H1 (cell line): ENCODE results near the gene ADAMTS16. TPM values are rescaled to one million over a fixed set of nuclear protein-coding genes. Genes with fewer than 3 reads are reported as not detected.

Source experiments
- CTCF ChIA-PET: fragments of 300-600 bp; sonication (Branson Sonifier 250); formaldehyde crosslinking; loops from one replicate; lab custom pipeline; 2021; ENCODE audit not compliant: partially characterized antibody; lab: Charles Lee
- POLR2A ChIA-PET: fragments of 300-600 bp; sonication (Branson Sonifier 250); formaldehyde crosslinking; loops from one replicate; lab custom pipeline; 2021; ENCODE audit warnings: inconsistent platforms; ENCODE audit not compliant: partially characterized antibody; lab: Charles Lee
- DNase-seq, 2 experiments: peaks; one replicate each; pipeline versions ENCODE4 v3.0.0 to v3.0.0-alpha.2; 2010 to 2022; ENCODE audit warnings: low spot score in 2 of 2, low read depth in 1 of 2, mixed read lengths in 1 of 2
- FAIRE-seq: peaks from 2 replicates; lab custom pipeline; 2011; peaks lifted over from hg19 to GRCh38; lab: Jason Lieb, UNC
- H2AFZ ChIP-seq: 2 replicates; pipeline ENCODE4 v1.8.1; 2012; ENCODE audit warnings: low read length, inconsistent platforms
- H2AK5ac ChIP-seq: 2 replicates; pipeline ENCODE4 v1.6.1; 2013; ENCODE audit warnings: low read depth, low read length
- H2BK120ac ChIP-seq: replicated peaks from 2 replicates; pipeline ENCODE3; 2013; ENCODE audit warnings: low read depth, low read length, inconsistent platforms
- H2BK12ac ChIP-seq: 2 replicates; pipeline ENCODE4 v1.6.1; 2013; ENCODE audit warnings: low read depth, low read length
- H2BK15ac ChIP-seq: 2 replicates; pipeline ENCODE4 v1.6.1; 2013; ENCODE audit warnings: low read length
- H2BK20ac ChIP-seq: 2 replicates; pipeline ENCODE4 v1.6.1; 2013; ENCODE audit warnings: low read length
- H2BK5ac ChIP-seq: 2 replicates; pipeline ENCODE4 v1.6.1; 2013; ENCODE audit warnings: low read depth, low read length
- H3K14ac ChIP-seq: 2 replicates; pipeline ENCODE4 v1.6.1; 2013; ENCODE audit warnings: inconsistent platforms; ENCODE audit not compliant: insufficient read length
- H3K18ac ChIP-seq: 2 replicates; pipeline ENCODE4 v1.6.1; 2013; ENCODE audit warnings: low read length; ENCODE audit errors: extremely low read depth
- H3K23ac ChIP-seq: 2 replicates; pipeline ENCODE4 v1.6.1; 2013; ENCODE audit warnings: inconsistent platforms; ENCODE audit not compliant: insufficient read length
- H3K23me2 ChIP-seq: 2 replicates; pipeline ENCODE4 v1.6.1; 2013; ENCODE audit warnings: low read depth, low read length
- H3K27ac ChIP-seq: 2 replicates; pipeline ENCODE4 v1.6.1; 2011; ENCODE audit warnings: low read depth, low read length, inconsistent platforms
- H3K27me3 ChIP-seq, 4 experiments: replicated peaks in 1 of 4; 1 replicate in 1 of 4; 2 replicates in 3 of 4; pipeline versions ENCODE4 v1.6.1 to v1.8.1; 2011 to 2013; ENCODE audit warnings: low read length in 3 of 4, mild to moderate bottlenecking in 3 of 4, inconsistent platforms in 2 of 4, mixed read lengths in 2 of 4, moderate library complexity in 1 of 4; ENCODE audit not compliant: control insufficient read depth in 3 of 4, insufficient read depth in 3 of 4; ENCODE audit errors: extremely low read depth in 1 of 4
- H3K36me3 ChIP-seq, 4 experiments: 2 replicates each; pipeline versions ENCODE4 v1.6.1 to v1.8.1; 2011 to 2013; ENCODE audit warnings: mild to moderate bottlenecking in 4 of 4, low read length in 3 of 4, moderate library complexity in 2 of 4, control low read depth in 1 of 4, inconsistent platforms in 1 of 4; ENCODE audit not compliant: insufficient read depth in 4 of 4, control insufficient read depth in 2 of 4
- H3K4ac ChIP-seq: replicated peaks from 2 replicates; pipeline ENCODE3; 2013; ENCODE audit warnings: low read length, low read depth, mixed read lengths, inconsistent platforms; ENCODE audit not compliant: insufficient read length
- H3K4me1 ChIP-seq, 4 experiments: replicated peaks in 1 of 4; 1 replicate in 1 of 4; 2 replicates in 3 of 4; pipeline versions ENCODE4 v1.6.1 to v1.8.1; 2011 to 2013; ENCODE audit warnings: low read length in 3 of 4, inconsistent platforms in 2 of 4, mixed read lengths in 1 of 4; ENCODE audit not compliant: insufficient read depth in 4 of 4, control insufficient read depth in 3 of 4
- H3K4me2 ChIP-seq, 2 experiments: 2 replicates each; pipeline versions ENCODE4 v1.6.1 to v1.8.1; 2011 to 2013; ENCODE audit warnings: low read depth in 2 of 2, low read length in 2 of 2, control low read depth in 1 of 2, inconsistent platforms in 1 of 2, mild to moderate bottlenecking in 1 of 2; ENCODE audit not compliant: insufficient read depth in 1 of 2
- H3K4me3 ChIP-seq, 4 experiments: fragments of 200-600, 300-600 bp in 1 of 4; sonication (generic), shearing (Covaris generic), sonication (Bioruptor Twin) in 1 of 4; 2 replicates each; pipeline versions ENCODE4 v1.5.1 to v1.8.1; 2011 to 2016; ENCODE audit warnings: low read length in 4 of 4, low read depth in 3 of 4, control low read depth in 2 of 4, inconsistent platforms in 2 of 4, mild to moderate bottlenecking in 2 of 4, mixed read lengths in 1 of 4, moderate library complexity in 1 of 4; ENCODE audit not compliant: insufficient read depth in 2 of 4; ENCODE audit errors: extremely low read depth in 1 of 4
- H3K56ac ChIP-seq: replicated peaks from 2 replicates; pipeline ENCODE3; 2013; ENCODE audit warnings: low read depth, mild to moderate bottlenecking, mixed read lengths, low read length, inconsistent platforms; ENCODE audit not compliant: insufficient read length
- H3K79me1 ChIP-seq: 2 replicates; pipeline ENCODE4 v1.6.1; 2013; ENCODE audit warnings: low read depth, low read length, control low read depth
- H3K79me2 ChIP-seq, 2 experiments: 2 replicates each; pipeline versions ENCODE4 v1.6.1 to v1.8.1; 2012 to 2013; ENCODE audit warnings: low read length in 2 of 2, mild to moderate bottlenecking in 2 of 2, inconsistent platforms in 1 of 2; ENCODE audit not compliant: insufficient read depth in 2 of 2, control insufficient read depth in 1 of 2
- H3K9ac ChIP-seq, 4 experiments: replicated peaks in 1 of 4; 1 replicate in 1 of 4; 2 replicates in 3 of 4; pipeline versions ENCODE4 v1.6.1 to v1.8.1; 2011 to 2013; ENCODE audit warnings: low read depth in 3 of 4, low read length in 3 of 4, control low read depth in 2 of 4, mild to moderate bottlenecking in 2 of 4, moderate library complexity in 2 of 4, inconsistent platforms in 1 of 4; ENCODE audit errors: extremely low read depth in 1 of 4
- H3K9me3 ChIP-seq, 2 experiments: 2 replicates each; pipeline versions ENCODE4 v1.6.1 to v1.8.1; 2012 to 2013; ENCODE audit warnings: mild to moderate bottlenecking in 2 of 2, moderate library complexity in 2 of 2, control low read depth in 1 of 2, inconsistent platforms in 1 of 2, low read depth in 1 of 2, low read length in 1 of 2, mixed read lengths in 1 of 2; ENCODE audit not compliant: insufficient read depth in 2 of 2
- H4K20me1 ChIP-seq, 2 experiments: replicated peaks in 1 of 2; 2 replicates each; pipeline versions ENCODE3 to v1.8.1; 2011 to 2013; ENCODE audit warnings: inconsistent platforms in 2 of 2, low read length in 2 of 2, mild to moderate bottlenecking in 1 of 2; ENCODE audit not compliant: insufficient read depth in 2 of 2, control insufficient read depth in 1 of 2
- H4K5ac ChIP-seq: 2 replicates; pipeline ENCODE4 v1.6.1; 2013; ENCODE audit warnings: low read length, low read depth, mixed read lengths, inconsistent platforms; ENCODE audit not compliant: insufficient read length
- H4K8ac ChIP-seq: 2 replicates; pipeline ENCODE4 v1.8.0; 2013; ENCODE audit warnings: mild to moderate bottlenecking, moderate library complexity, low read length, inconsistent platforms; ENCODE audit not compliant: insufficient read depth; ENCODE audit errors: extremely low read depth
- H4K91ac ChIP-seq: replicated peaks from 2 replicates; pipeline ENCODE3; 2013; ENCODE audit warnings: low read length, mixed read lengths, inconsistent platforms; ENCODE audit not compliant: insufficient read length
- BRCA1 ChIP-seq: IDR thresholded peaks from 2 replicates; pipeline ENCODE4 v1.6.1; 2012; ENCODE audit warnings: low read depth, low read length, improper control_type of control experiment
- CBX5 ChIP-seq: fragments of 300-800, 300-1000 bp; sonication (generic); IDR thresholded peaks from 2 replicates; pipeline ENCODE4 v1.7.1; 2016; ENCODE audit warnings: antibody characterized with exemption, low read length, low read depth
- CREB1 ChIP-seq: IDR thresholded peaks from 2 replicates; pipeline ENCODE4 v1.6.1; 2012; ENCODE audit warnings: inconsistent platforms
- GABPA ChIP-seq: IDR thresholded peaks from 2 replicates; pipeline ENCODE4 v1.6.1; 2011; ENCODE audit warnings: mild to moderate bottlenecking, low read length, moderate library complexity, borderline replicate concordance; ENCODE audit not compliant: insufficient read depth
- JUN ChIP-seq: IDR thresholded peaks from 2 replicates; pipeline ENCODE4 v1.6.1; 2011; ENCODE audit warnings: low read depth, mild to moderate bottlenecking, improper control_type of control experiment, low read length
- JUND ChIP-seq: IDR thresholded peaks from 2 replicates; pipeline ENCODE4 v1.6.1; 2011; ENCODE audit warnings: mild to moderate bottlenecking, improper control_type of control experiment, low read length
- MAFK ChIP-seq: IDR thresholded peaks from 2 replicates; pipeline ENCODE4 v1.6.1; 2012; ENCODE audit warnings: low read depth, mild to moderate bottlenecking, improper control_type of control experiment, low read length
- POU5F1 ChIP-seq: IDR thresholded peaks from 2 replicates; pipeline ENCODE4 v1.6.1; 2011; ENCODE audit warnings: low read depth, mild to moderate bottlenecking, low read length, moderate library complexity
- SP1 ChIP-seq: IDR thresholded peaks from 2 replicates; pipeline ENCODE4 v1.6.1; 2011; ENCODE audit warnings: low read depth, low read length
- ZNF274 ChIP-seq: IDR thresholded peaks from 2 replicates; pipeline ENCODE4 v1.7.0; 2012; ENCODE audit warnings: low read length, borderline replicate concordance; ENCODE audit errors: extremely low read depth
- WGBS, 2 experiments: shearing (Covaris generic) in 1 of 2; methylation state at CpG; one replicate each; pipeline versions ENCODE4 v1.1.6 to v1.1.7; 2013 to 2015; ENCODE audit warnings: low lambda C conversion rate in 2 of 2, mixed read lengths in 2 of 2, inconsistent platforms in 1 of 2, low coverage in 1 of 2, missing lambda C conversion rate in 1 of 2; ENCODE audit not compliant: insufficient replicate concordance in 2 of 2, insufficient coverage in 1 of 2, insufficient read length in 1 of 2; ENCODE audit errors: extremely low coverage in 1 of 2, missing lambda C conversion rate in 1 of 2; 5-methylcytosine and 5-hydroxymethylcytosine counted together
- polyA plus RNA-seq, 7 experiments: library from polyadenylated mRNA; depleted of rRNA in 3 of 7; stranded (reverse) in 5 of 7; unstranded in 2 of 7; fragments of >200 nt in 5 of 7; fragments of 200-250 nt in 2 of 7; gene quantifications; 1 replicate in 5 of 7; 2 replicates in 1 of 7; 4 replicates in 1 of 7; pipeline versions ENCODE4 v1.2.1 to v1.2.3, GENCODE V29; 2011 to 2013; ENCODE audit warnings: missing spikeins in 2 of 7, mixed read lengths in 2 of 7
- total RNA-seq: library from RNA; stranded (reverse); fragmentation: NEBNext Ultra II Directional; extraction: Animal tissue kit (Norgen Biotek cat#: 25700); gene quantifications from 2 replicates; pipeline ENCODE4 v1.2.1, GENCODE V29; 2021
- TF ChIP-seq, protein P1 (sequence below): IDR thresholded peaks from 2 replicates; pipeline ENCODE4 v1.6.1; 2012; ENCODE audit warnings: inconsistent platforms

The ADAMTS16 gene
- total and polyA plus RNA-seq, 2 of the 8 experiments (the other 6 are each of a cell fraction or from before 2014, with no cell fraction given), result 3.7 to 16.0 TPM

- peaks cover 0 to 20% (median 8%) of the 10 kb centered on the region in 4 experiments; a peak in 5 of 7 replicates for H3K27me3 ChIP-seq
- WGBS, 2 experiments, result 1% methylated on average over 45 of the region's 57 CpGs; no CpG with 5 or more reads in 1 of the 2 experiments
- DNase-seq (peak in 1 of 2 experiments; percentile 73), FAIRE-seq (no peak)
- POLR2A ChIA-PET, result interaction anchor here (0.7 to 2.3 kb wide), 10 partner anchors 12 to 282 kb away, joined by 3 to 11 read pairs (median 4); partner anchors contain the start of gene ICE1
- H3K23ac ChIP-seq, result no peak overlapping the region
- peak overlapping the region; percentile 69 for H2BK120ac ChIP-seq
- H4K5ac ChIP-seq, result peak overlapping the region; percentile 43
- no peak overlapping the region for H3K4ac ChIP-seq
- peak overlapping the region; percentile 64 to 92 (median 75) for H3K4me3 ChIP-seq
- H3K9me3 ChIP-seq, result no peaks in the 10 kb centered on the region; a peak in 1 of 4 replicates
- H2BK20ac ChIP-seq, result peak overlapping the region; percentile 51; the same call in 1 of the 2 replicates
- H3K56ac ChIP-seq, result no peak overlapping the region
- peak overlapping the region; percentile 89; the same call in 1 of the 2 replicates for H4K8ac ChIP-seq
- peak overlapping the region; percentile 13; the same call in 1 of the 2 replicates for H2AFZ ChIP-seq
- H3K36me3 ChIP-seq, result no peaks in the 10 kb centered on the region; a peak in 1 of 8 replicates
- peak overlapping the region; percentile 44 to 90 (median 52); a peak in 6 of 7 replicates for H3K9ac ChIP-seq
- H2BK15ac ChIP-seq, result no peak overlapping the region
- no peak overlapping the region for H3K27ac ChIP-seq
- H4K20me1 ChIP-seq, result peaks cover 0 to 3% of the 10 kb centered on the region in 2 experiments
- CTCF ChIA-PET, result interaction anchor here (0.6 to 3.2 kb wide), 13 partner anchors 17 to 281 kb away, joined by 3 to 18 read pairs (median 4); no protein-coding TSS in a partner anchor
- H2BK12ac ChIP-seq, result no peak overlapping the region
- peak overlapping the region; percentile 65 to 79 for H3K4me2 ChIP-seq
- H3K79me2 ChIP-seq, result peaks cover 0 to 3% of the 10 kb centered on the region in 2 experiments; a peak in 1 of 4 replicates
- H3K4me1 ChIP-seq, result peaks cover 3 to 13% (median 6%) of the 10 kb centered on the region in 4 experiments; a peak in 6 of 7 replicates
- peaks cover 16% of the 10 kb centered on the region; the same call in 1 of the 2 replicates for H3K23me2 ChIP-seq
- no peak overlapping the region for H2BK5ac ChIP-seq
- H4K91ac ChIP-seq, result no peak overlapping the region
- H2AK5ac ChIP-seq, result no peak overlapping the region
- peaks cover 2% of the 10 kb centered on the region for H3K79me1 ChIP-seq
- H3K14ac ChIP-seq, result no peak overlapping the region
- H3K18ac ChIP-seq, result peak overlapping the region; percentile 48
- no peak for TF ChIP-seq CREB1
- no peak for TF ChIP-seq MAFK
- no peak for TF ChIP-seq SP1
- no peak for TF ChIP-seq POU5F1
- TF ChIP-seq JUN, result no peak
- TF ChIP-seq ZNF274, result no peak
- no peak for TF ChIP-seq GABPA
- no peak for TF ChIP-seq BRCA1
- TF ChIP-seq, protein P1, sequence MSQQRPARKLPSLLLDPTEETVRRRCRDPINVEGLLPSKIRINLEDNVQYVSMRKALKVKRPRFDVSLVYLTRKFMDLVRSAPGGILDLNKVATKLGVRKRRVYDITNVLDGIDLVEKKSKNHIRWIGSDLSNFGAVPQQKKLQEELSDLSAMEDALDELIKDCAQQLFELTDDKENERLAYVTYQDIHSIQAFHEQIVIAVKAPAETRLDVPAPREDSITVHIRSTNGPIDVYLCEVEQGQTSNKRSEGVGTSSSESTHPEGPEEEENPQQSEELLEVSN, result peak; percentile 49
- no peak for TF ChIP-seq JUND
- TF ChIP-seq CBX5, result no peak
These were observed 579 bp downstream of the ADAMTS16 start for GRCh38 chr5:5140479-5141338.
